GM23248 (cell line): ENCODE results near the gene LMF1. TPM values are rescaled to one million over a fixed set of nuclear protein-coding genes. Genes with fewer than 3 reads are reported as not detected.

Experiments used
- DNase-seq: peaks from one replicate; pipeline ENCODE4 v3.0.0-alpha.2; 2015
- H2AFZ ChIP-seq: fragments of 200-600 bp; sonication (generic); 2 replicates; pipeline ENCODE4 v1.6.1; 2016; ENCODE audit warnings: antibody characterized with exemption
- H3F3A ChIP-seq: fragments of 200-600 bp; sonication (generic); 2 replicates; pipeline ENCODE4 v1.6.1; 2016; ENCODE audit warnings: mild to moderate bottlenecking, antibody characterized with exemption, mixed run types; ENCODE audit not compliant: insufficient read depth
- H3K27ac ChIP-seq: fragments of 200-600 bp; sonication (generic); 2 replicates; pipeline ENCODE4 v1.5.1; 2016; ENCODE audit warnings: mild to moderate bottlenecking
- H3K27me3 ChIP-seq: fragments of 200-600 bp; sonication (generic); replicated peaks from 2 replicates; pipeline ENCODE4 v1.6.1; 2016; ENCODE audit warnings: mild to moderate bottlenecking; ENCODE audit not compliant: insufficient read depth
- H3K36me3 ChIP-seq: fragments of 200-600 bp; sonication (generic); 2 replicates; pipeline ENCODE4 v1.6.1; 2016; ENCODE audit warnings: low read depth, mild to moderate bottlenecking
- H3K4me1 ChIP-seq: fragments of 200-600 bp; sonication (generic); 2 replicates; pipeline ENCODE4 v1.6.1; 2016; ENCODE audit warnings: mild to moderate bottlenecking; ENCODE audit not compliant: insufficient read depth
- H3K4me2 ChIP-seq: fragments of 200-600 bp; sonication (generic); one replicate; pipeline ENCODE4 v1.6.1; 2016; ENCODE audit warnings: mild to moderate bottlenecking; ENCODE audit not compliant: unreplicated experiment
- H3K4me3 ChIP-seq: fragments of 200-600 bp; sonication (generic); 2 replicates; pipeline ENCODE4 v1.5.1; 2016; ENCODE audit warnings: mild to moderate bottlenecking
- H3K79me2 ChIP-seq: fragments of 200-600 bp; sonication (generic); 2 replicates; pipeline ENCODE4 v1.6.1; 2016; ENCODE audit warnings: mild to moderate bottlenecking; ENCODE audit not compliant: insufficient read depth
- H3K9ac ChIP-seq: fragments of 200-600 bp; sonication (generic); 2 replicates; pipeline ENCODE4 v1.6.1; 2016; ENCODE audit warnings: mild to moderate bottlenecking
- H3K9me2 ChIP-seq: fragments of 200-600 bp; sonication (generic); 2 replicates; pipeline ENCODE4 v1.6.1; 2016; ENCODE audit warnings: mixed run types, mild to moderate bottlenecking, moderate library complexity; ENCODE audit not compliant: insufficient read depth
- H3K9me3 ChIP-seq: fragments of 200-600 bp; sonication (generic); one replicate; pipeline ENCODE4 v1.6.1; 2017; ENCODE audit warnings: low read depth
- H4K20me1 ChIP-seq: fragments of 200-600 bp; sonication (generic); 2 replicates; pipeline ENCODE4 v1.6.0; 2016; ENCODE audit not compliant: insufficient read depth
- EZH2 ChIP-seq: fragments of 200-600 bp; sonication (generic); IDR thresholded peaks from 2 replicates; pipeline ENCODE4 v1.6.1; 2018; ENCODE audit warnings: antibody characterized with exemption, mild to moderate bottlenecking; ENCODE audit not compliant: insufficient read depth, poor library complexity, severe bottlenecking
- EZH2phosphoT487 ChIP-seq: fragments of 200-600 bp; sonication (generic); IDR thresholded peaks from 2 replicates; pipeline ENCODE4 v1.6.1; 2018; ENCODE audit warnings: antibody characterized with exemption, moderate library complexity, mild to moderate bottlenecking, low read depth; ENCODE audit not compliant: insufficient read depth
- WGBS, 2 experiments: methylation state at CpG; one replicate each; pipeline ENCODE4 v1.1.6; 2015 to 2017; ENCODE audit warnings: low lambda C conversion rate in 2 of 2, low coverage in 1 of 2; ENCODE audit errors: missing lambda C conversion rate in 2 of 2; 5-methylcytosine and 5-hydroxymethylcytosine counted together
- in situ Hi-C: fragments of 300-500 bp; cut with MboI; formaldehyde crosslinking; loops from 2 replicates; pipeline ENCODE4 v1.15.0; 2020
- polyA plus RNA-seq: library from polyadenylated mRNA; unstranded; fragments of >200 nt; fragmentation: Nextera tagmentation; extraction: Ambion mirVana; gene quantifications from 2 replicates; pipeline ENCODE4 v1.2.1, GENCODE V29; 2016
- total RNA-seq: library from RNA; depleted of rRNA; stranded (reverse); fragments of >200 nt; shearing (Covaris generic); gene quantifications from 2 replicates; pipeline ENCODE4 v1.2.3, GENCODE V29; 2014

Gene LMF1
- total and polyA plus RNA-seq, 2 experiments from 2014 or later, result 23.1 to 53.0 TPM

DNA sequence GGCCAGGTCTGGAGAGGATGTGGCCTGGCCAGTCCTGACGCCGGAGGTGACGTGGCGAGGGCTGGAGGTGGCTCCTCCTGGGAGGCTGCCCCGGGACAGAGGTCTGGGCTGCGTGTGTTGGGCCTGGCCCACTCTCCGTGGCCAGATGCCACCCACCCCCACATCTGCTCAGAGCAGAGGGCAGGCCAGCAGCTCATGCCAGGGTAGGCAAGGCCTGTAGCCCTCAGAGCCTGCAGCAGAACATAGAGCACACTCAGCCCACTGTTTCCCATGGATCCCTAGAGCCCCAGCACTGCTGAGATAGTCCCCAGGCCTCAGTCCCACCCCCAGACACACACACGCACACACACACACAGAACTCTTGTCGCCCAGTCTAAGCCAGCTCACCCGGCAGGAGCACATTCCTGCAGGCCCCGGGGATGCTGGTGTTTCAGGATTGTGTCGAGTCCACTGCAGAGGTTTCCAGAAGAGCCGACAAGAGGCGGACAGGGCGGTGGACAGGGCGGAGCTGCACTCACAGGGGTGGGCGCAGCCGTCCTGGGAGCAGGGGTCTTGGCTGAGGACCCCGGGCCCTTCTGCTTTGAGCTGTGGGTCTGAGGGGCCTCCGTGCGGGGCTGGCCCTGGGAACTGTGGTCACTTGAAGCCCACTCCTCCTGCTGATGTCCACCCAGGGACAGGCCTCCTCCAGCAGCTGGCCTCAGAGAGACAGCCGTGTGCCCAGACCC is 44.1 kb upstream of the LMF1 start:
- H3K4me3 ChIP-seq, result no peak overlapping the region
- H3K4me1 ChIP-seq, result peaks cover 4% of the 10 kb centered on the region; the same call in 1 of the 2 replicates
- TF ChIP-seq EZH2phosphoT487 (no peak), EZH2 (no peak)
- no peaks in the 10 kb centered on the region for H3K36me3 ChIP-seq
- in situ Hi-C loops, result no loop called here
- no peaks in the 10 kb centered on the region for H3K79me2 ChIP-seq
- no peak overlapping the region for H3K27ac ChIP-seq
- no peak for DNase-seq
- WGBS, 2 experiments, result 77 to 80% methylated on average over 17 to 22 of the region's 22 CpGs
- no peak overlapping the region for H3K4me2 ChIP-seq
- H3K9me3 ChIP-seq, result no peaks in the 10 kb centered on the region
- no peak overlapping the region for H3K9ac ChIP-seq
- no peak overlapping the region for H2AFZ ChIP-seq
- H3K9me2 ChIP-seq, result no peaks in the 10 kb centered on the region
- H4K20me1 ChIP-seq, result no peaks in the 10 kb centered on the region
- no peaks in the 10 kb centered on the region for H3F3A ChIP-seq
- H3K27me3 ChIP-seq, result peaks cover 10% of the 10 kb centered on the region; the same call in 1 of the 2 replicates

- Histone ChIP-seq H3F3A (no peaks in the 10 kb centered on the region), H3K4me2 (no peak overlapping the region), H3K9ac (no peak overlapping the region), H2AFZ (no peak overlapping the region), H3K27ac (no peak overlapping the region), H3K9me2 (no peaks in the 10 kb centered on the region), H3K36me3 (no peaks in the 10 kb centered on the region), H3K4me1 (no peaks in the 10 kb centered on the region), H3K79me2 (no peaks in the 10 kb centered on the region), H3K27me3 (peaks cover 10% of the 10 kb centered on the region; the same call in 1 of the 2 replicates), H3K9me3 (no peaks in the 10 kb centered on the region), H4K20me1 (no peaks in the 10 kb centered on the region), H3K4me3 (no peak overlapping the region)
- DNase-seq, result no peak
- in situ Hi-C loops, result no loop called here
- WGBS, 2 experiments, result 79 to 85% methylated on average over 3 to 7 of the region's 8 CpGs
- no peak for TF ChIP-seq EZH2phosphoT487
- no peak for TF ChIP-seq EZH2
Observed at GRCh38 chr16:1014221-1014620, 43.4 kb upstream of the LMF1 start.

DNA sequence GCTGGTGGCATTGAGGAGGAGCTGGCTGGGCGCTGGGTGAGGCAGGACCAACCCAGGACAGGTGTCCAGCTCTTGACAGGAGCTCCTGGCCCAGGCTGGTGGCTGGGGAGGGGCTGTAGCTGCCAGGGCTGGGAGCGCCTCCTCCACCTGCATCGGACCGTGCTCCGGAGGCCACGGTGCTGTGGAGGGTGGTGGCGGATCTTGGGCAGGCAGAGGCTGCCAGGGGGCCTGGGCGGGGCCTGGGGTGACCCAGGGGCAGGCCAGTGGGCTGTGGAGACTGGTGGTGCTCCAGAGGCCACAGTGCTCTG is 42.8 kb upstream of the LMF1 start:
- no peak overlapping the region for H3K4me3 ChIP-seq
- no peaks in the 10 kb centered on the region for H3K9me2 ChIP-seq
- 63 to 66% methylated on average over 6 to 7 of the region's 8 CpGs for WGBS, 2 experiments
- no peaks in the 10 kb centered on the region for H3K79me2 ChIP-seq
- no peak overlapping the region for H3K9ac ChIP-seq
- TF ChIP-seq EZH2, result no peak
- no peak for TF ChIP-seq EZH2phosphoT487
- H3K36me3 ChIP-seq, result no peaks in the 10 kb centered on the region
- H3K4me1 ChIP-seq, result no peaks in the 10 kb centered on the region
- H4K20me1 ChIP-seq, result no peaks in the 10 kb centered on the region
- H3K27ac ChIP-seq, result no peak overlapping the region
- H3F3A ChIP-seq, result no peaks in the 10 kb centered on the region
- peaks cover 10% of the 10 kb centered on the region; the same call in 1 of the 2 replicates for H3K27me3 ChIP-seq
- no peak overlapping the region for H2AFZ ChIP-seq
- in situ Hi-C loops, result no loop called here
- H3K4me2 ChIP-seq, result no peak overlapping the region
- no peaks in the 10 kb centered on the region for H3K9me3 ChIP-seq
- no peak for DNase-seq

DNA sequence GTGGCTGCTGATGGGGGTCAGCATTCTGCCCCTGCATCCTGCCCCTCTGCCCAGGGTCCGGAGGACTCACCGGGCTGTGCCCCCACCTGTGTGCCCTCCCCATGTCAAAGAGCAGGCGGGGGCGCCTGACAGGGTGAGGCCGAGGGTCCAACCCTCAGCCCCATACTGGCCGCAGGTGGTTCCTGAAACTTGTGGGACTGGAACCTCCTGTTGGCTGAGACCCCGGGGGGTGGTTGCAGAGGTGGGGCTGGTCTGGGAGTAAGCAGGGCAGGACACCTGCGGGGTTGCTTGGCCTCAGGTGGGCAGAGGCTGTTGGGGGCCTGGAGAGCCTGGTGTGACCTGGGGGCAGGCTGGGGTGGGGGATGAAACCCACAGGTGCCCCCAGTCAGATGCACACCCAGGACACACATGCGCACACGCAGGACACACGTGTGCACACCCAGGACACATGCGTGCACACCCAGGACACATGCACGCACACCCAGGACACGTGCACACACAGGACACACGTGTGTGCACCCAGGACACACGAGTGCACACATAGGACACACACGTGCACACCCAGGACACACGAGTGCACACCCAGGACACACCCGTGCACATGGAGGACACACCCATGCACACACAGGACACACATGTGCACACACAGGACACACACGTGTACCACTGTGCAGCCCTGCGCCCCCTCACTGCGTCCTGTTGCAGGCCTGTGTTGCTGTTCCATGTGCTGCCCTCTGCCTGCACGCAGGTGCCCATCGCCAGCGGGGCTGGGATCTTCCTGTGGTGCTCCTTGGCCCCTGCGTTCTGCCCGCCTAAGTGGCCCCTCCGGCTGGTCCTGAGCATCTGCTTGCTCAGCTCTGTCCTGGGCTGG is 42.2 kb upstream of the LMF1 start:
- no peak overlapping the region for H3K27ac ChIP-seq
- H3K79me2 ChIP-seq, result no peaks in the 10 kb centered on the region
- H3K9ac ChIP-seq, result no peak overlapping the region
- no peaks in the 10 kb centered on the region for H3K4me1 ChIP-seq
- H2AFZ ChIP-seq, result no peak overlapping the region
- no peaks in the 10 kb centered on the region for H3K9me3 ChIP-seq
- no peak for DNase-seq
- no peaks in the 10 kb centered on the region for H4K20me1 ChIP-seq
- no peak overlapping the region for H3K4me3 ChIP-seq
- H3K27me3 ChIP-seq, result peaks cover 11% of the 10 kb centered on the region
- WGBS, 2 experiments, result 67% methylated on average over 28 of the region's 28 CpGs
- no peak overlapping the region for H3K4me2 ChIP-seq
- H3K36me3 ChIP-seq, result no peaks in the 10 kb centered on the region
- no peaks in the 10 kb centered on the region for H3K9me2 ChIP-seq
- TF ChIP-seq EZH2phosphoT487 (no peak), EZH2 (no peak)
- in situ Hi-C loops, result no loop called here
- H3F3A ChIP-seq, result no peaks in the 10 kb centered on the region
